ENCODE results near the gene DCP2.

The DCP2 gene

DNA sequence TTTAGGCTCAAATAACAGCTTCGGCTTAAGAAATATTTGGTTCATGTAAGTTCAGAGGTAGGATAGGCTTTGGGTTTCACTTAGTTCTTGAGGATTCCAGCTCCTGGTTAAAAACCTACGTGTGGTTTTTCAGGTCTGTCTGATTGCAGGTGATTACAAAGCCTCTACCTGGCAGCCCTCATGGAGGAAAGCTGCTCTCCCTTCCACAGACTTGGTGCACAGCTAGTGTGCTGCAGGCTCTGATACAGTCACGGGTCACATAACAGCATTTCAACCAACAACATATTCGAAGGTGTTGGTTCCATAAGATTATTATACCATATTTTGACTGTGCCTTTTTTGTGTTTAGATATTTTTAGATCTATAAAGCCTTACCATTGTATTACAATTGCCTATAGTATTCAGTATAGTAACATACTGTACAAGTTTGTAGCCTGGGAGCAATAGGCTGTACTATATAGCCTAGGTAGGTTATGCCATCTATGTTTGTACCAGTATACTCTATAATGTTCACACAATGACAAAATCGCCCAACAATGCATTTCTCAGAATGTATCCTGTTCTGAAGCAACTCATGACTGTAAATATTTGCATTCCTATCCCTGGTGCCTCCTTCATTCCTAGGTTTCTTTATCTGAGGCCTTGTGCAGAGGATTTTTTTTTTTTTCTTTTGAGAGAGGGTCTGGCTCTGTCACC, 8.0 kb upstream of the DCP2 start:
- Histone ChIP-seq H3K27ac (ENCODE audit: low read length) (no peak overlapping the region), H3K4me3 (ENCODE audit: low read length) (no peak overlapping the region), H3K27me3 (ENCODE audit: control insufficient read depth, insufficient read depth, low read length) (no peaks in the 10 kb centered on the region), H3K9me3 (ENCODE audit: control insufficient read depth, low read depth, low read length) (no peaks in the 10 kb centered on the region), H3K9ac (ENCODE audit: low read length) (no peak overlapping the region), H3K4me1 (ENCODE audit: control insufficient read depth, low read depth, low read length) (peaks cover 9% of the 10 kb centered on the region), H3K36me3 (ENCODE audit: control insufficient read depth, low read depth, low read length) (no peaks in the 10 kb centered on the region)

DNA sequence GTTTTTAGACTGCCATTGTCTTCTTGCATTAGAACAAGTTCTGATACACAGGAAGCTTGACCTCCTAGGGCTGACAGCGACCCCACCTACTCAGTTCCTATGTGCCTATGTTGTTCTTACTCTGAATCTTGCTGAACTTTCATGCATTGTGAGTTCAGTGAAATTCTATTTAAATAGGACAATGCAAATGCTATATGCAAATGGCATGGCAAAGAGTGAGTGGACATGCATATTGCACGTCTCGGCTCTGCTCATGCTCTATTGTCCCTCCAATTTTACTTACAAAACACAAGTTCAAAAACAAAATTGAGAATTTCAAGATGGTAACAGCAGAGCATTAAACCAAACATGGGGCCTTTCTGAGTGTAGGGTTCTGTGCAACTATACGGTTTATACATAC, 5.3 kb upstream of the DCP2 start:
- H3K27ac ChIP-seq (ENCODE audit: low read length): no peak overlapping the region
- no peaks in the 10 kb centered on the region for H3K9me3 ChIP-seq (ENCODE audit: control insufficient read depth, low read depth, low read length)
- H3K4me3 ChIP-seq (ENCODE audit: low read length): no peak overlapping the region
- H3K36me3 ChIP-seq (ENCODE audit: control insufficient read depth, low read depth, low read length): no peaks in the 10 kb centered on the region
- peaks cover 13% of the 10 kb centered on the region for H3K4me1 ChIP-seq (ENCODE audit: control insufficient read depth, low read depth, low read length)
- no peak overlapping the region for H3K9ac ChIP-seq (ENCODE audit: low read length)
- no peaks in the 10 kb centered on the region for H3K27me3 ChIP-seq (ENCODE audit: control insufficient read depth, insufficient read depth, low read length)

DNA sequence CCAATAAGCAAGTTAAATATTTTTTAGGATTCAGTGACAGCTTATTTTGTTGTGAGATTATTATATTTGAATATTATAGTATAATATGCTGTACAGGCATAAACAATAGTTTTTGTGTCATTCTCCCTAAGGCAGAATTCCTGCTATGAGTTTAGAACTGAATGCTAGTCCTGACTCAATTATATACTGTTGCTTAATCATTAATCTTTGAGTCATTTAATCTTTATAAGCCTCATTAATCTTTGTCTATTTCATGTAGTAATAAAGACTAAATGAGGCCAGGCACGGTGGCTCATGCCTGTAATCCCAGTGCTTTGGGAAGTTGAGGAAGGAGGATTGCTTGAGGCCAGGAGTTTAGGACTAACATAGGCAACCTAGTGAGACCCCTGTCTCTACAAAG, 3.6 kb upstream of the DCP2 start:
- Histone ChIP-seq H3K36me3 (ENCODE audit: control insufficient read depth, low read depth, low read length) (no peaks in the 10 kb centered on the region), H3K27me3 (ENCODE audit: control insufficient read depth, insufficient read depth, low read length) (no peaks in the 10 kb centered on the region), H3K27ac (ENCODE audit: low read length) (no peak overlapping the region), H3K9ac (ENCODE audit: low read length) (no peak overlapping the region), H3K4me3 (ENCODE audit: low read length) (no peak overlapping the region), H3K4me1 (ENCODE audit: control insufficient read depth, low read depth, low read length) (peaks cover 13% of the 10 kb centered on the region), H3K9me3 (ENCODE audit: control insufficient read depth, low read depth, low read length) (no peaks in the 10 kb centered on the region)

DNA sequence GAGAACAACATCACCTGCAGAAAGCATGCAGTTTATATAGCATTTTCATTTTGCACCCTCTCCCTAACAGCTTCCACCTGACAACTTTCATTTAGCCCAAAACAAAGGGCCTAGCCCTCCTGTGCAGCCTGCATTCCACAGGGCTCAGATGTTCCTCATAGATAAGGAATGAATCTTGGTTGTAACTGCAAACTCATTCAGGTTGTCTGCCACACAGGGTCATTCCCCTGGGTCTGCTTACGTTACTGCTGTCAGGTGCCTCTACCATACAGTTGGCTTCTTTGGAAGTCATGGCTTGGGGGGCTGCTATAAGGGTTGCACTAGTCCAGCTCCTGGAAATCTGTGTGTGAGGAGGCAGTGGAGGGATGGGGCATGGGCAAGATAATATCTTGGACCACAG, 2.7 kb upstream of the DCP2 start:
- Histone ChIP-seq H3K4me3 (ENCODE audit: low read length) (no peak overlapping the region), H3K27me3 (ENCODE audit: control insufficient read depth, insufficient read depth, low read length) (no peaks in the 10 kb centered on the region), H3K27ac (ENCODE audit: low read length) (no peak overlapping the region), H3K9me3 (ENCODE audit: control insufficient read depth, low read depth, low read length) (no peaks in the 10 kb centered on the region), H3K4me1 (ENCODE audit: control insufficient read depth, low read depth, low read length) (peaks cover 18% of the 10 kb centered on the region), H3K9ac (ENCODE audit: low read length) (no peak overlapping the region), H3K36me3 (ENCODE audit: control insufficient read depth, low read depth, low read length) (no peaks in the 10 kb centered on the region)

DNA sequence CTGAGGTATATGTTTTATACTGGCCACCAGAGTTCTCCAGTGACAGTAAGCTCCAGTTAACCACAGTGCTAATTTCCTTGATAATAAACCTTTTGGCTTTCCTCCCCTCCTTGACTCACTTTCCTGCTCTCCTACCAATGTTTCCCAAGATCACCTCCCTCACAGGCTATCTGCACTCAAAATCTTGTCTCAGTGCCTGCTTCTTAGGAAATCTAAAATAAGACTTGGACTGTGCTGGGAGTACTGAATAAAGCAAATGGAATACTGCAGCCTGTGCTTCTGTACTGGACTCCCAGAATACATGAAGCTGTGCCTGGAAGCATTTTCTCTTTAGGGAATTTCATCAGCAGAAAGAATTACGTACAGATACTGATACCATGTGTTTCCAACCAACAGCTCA, 1.7 kb upstream of the DCP2 start:
- H3K4me1 ChIP-seq (ENCODE audit: control insufficient read depth, low read depth, low read length): peaks cover 16% of the 10 kb centered on the region
- H3K9ac ChIP-seq (ENCODE audit: low read length): no peak overlapping the region
- no peak overlapping the region for H3K4me3 ChIP-seq (ENCODE audit: low read length)
- H3K27me3 ChIP-seq (ENCODE audit: control insufficient read depth, insufficient read depth, low read length): no peaks in the 10 kb centered on the region
- no peaks in the 10 kb centered on the region for H3K9me3 ChIP-seq (ENCODE audit: control insufficient read depth, low read depth, low read length)
- no peaks in the 10 kb centered on the region for H3K36me3 ChIP-seq (ENCODE audit: control insufficient read depth, low read depth, low read length)
- no peak overlapping the region for H3K27ac ChIP-seq (ENCODE audit: low read length)

DNA sequence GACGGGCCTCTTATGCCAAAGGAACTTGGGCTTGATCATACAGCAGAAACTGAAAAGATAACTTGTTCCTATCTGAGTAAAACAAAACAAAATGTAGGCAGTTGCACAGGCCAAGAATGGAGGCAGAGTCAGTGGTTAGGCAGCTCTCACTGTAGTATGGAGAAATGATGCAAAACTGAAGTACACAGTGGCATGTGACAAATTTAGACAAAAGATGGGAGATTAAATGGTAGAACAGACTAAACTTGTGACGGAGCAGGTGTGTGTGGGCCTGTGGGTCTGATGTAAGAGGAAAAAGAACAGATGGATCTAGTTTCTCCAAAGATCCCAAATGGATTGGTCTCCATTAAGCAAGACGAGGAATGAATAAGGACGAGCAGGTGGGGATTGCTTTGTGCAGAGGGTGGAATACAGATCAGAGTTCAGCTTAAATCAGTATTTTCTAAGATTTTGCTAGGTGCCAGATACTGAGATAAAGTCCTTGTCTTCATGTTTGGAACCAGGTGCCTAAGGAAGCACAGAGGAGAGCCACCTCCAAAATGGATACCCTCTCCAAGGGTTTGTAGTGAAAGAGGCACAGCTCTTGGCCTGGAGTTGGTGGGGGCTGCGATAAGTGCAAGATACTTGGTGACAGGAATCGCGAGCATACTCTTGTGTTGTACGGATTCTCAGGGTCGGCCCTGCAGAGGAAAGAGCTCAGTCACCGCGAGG, 722 bp upstream of the DCP2 start:
- peak overlapping the region; percentile 83 for H3K4me3 ChIP-seq (ENCODE audit: low read length)
- H3K27ac ChIP-seq (ENCODE audit: low read length): peak overlapping the region; percentile 96

DNA sequence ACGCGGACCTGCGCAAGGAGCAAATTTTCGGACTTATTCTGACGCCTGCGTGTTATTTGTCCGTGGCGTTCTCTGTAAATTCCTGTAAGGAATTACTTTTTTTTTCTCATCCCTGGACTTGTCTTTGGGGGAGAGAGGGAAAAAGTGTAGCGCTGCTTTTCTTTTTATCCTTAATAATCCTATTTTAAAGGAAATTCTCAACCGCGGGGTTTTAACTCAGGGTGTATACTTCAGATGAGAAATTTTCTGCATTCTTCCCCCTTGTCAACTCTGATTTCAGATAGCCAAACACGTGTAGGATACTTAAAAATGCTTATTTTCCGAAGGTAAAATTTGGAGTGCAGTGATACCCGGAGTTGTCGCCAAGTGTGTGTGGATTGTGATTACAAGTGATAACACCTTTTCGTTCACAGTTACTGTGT, 853 bp downstream of the DCP2 start:
- Histone ChIP-seq H3K27ac (ENCODE audit: low read length) (peak overlapping the region; percentile 40), H3K9me3 (ENCODE audit: control insufficient read depth, low read depth, low read length) (no peaks in the 10 kb centered on the region), H3K36me3 (ENCODE audit: control insufficient read depth, low read depth, low read length) (peaks cover 3% of the 10 kb centered on the region), H3K4me3 (ENCODE audit: low read length) (peak overlapping the region; percentile 83), H3K27me3 (ENCODE audit: control insufficient read depth, insufficient read depth, low read length) (no peaks in the 10 kb centered on the region), H3K4me1 (ENCODE audit: control insufficient read depth, low read depth, low read length) (peaks cover 19% of the 10 kb centered on the region), H3K9ac (ENCODE audit: low read length) (peak overlapping the region; percentile 86)

More for the DNA sequence above, 722 bp upstream of the DCP2 start:
- peak overlapping the region; percentile 86 for H3K9ac ChIP-seq (ENCODE audit: low read length)
- H3K27me3 ChIP-seq (ENCODE audit: control insufficient read depth, insufficient read depth, low read length): no peaks in the 10 kb centered on the region
- H3K9me3 ChIP-seq (ENCODE audit: control insufficient read depth, low read depth, low read length): no peaks in the 10 kb centered on the region
- H3K36me3 ChIP-seq (ENCODE audit: control insufficient read depth, low read depth, low read length): peaks cover 2% of the 10 kb centered on the region
- peaks cover 16% of the 10 kb centered on the region for H3K4me1 ChIP-seq (ENCODE audit: control insufficient read depth, low read depth, low read length)

DNA sequence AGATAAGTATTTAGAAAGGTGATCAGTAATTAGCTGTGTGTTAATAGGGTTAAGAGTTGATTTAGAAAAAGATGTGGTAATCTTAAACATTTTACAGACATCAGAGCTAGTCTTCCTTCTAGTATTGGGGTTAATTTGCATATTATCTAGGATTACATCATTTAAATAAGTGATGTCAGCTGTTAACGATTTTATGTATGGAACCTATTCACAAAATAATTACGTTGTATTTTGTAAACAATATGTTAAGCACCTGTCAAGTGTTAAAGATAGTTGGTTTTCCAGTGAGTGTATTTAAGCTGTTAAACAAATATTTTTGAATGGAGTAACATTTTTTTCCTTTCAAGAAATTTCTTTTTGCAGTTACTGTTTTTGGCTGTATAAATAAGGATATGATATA, 2.2 kb downstream of the DCP2 start:
- peak overlapping the region; percentile 83 for H3K4me3 ChIP-seq (ENCODE audit: low read length)
- no peaks in the 10 kb centered on the region for H3K27me3 ChIP-seq (ENCODE audit: control insufficient read depth, insufficient read depth, low read length)
- no peak overlapping the region for H3K9ac ChIP-seq (ENCODE audit: low read length)
- H3K27ac ChIP-seq (ENCODE audit: low read length): no peak overlapping the region
- H3K4me1 ChIP-seq (ENCODE audit: control insufficient read depth, low read depth, low read length): peaks cover 29% of the 10 kb centered on the region
- H3K36me3 ChIP-seq (ENCODE audit: control insufficient read depth, low read depth, low read length): peaks cover 3% of the 10 kb centered on the region
- H3K9me3 ChIP-seq (ENCODE audit: control insufficient read depth, low read depth, low read length): no peaks in the 10 kb centered on the region

DNA sequence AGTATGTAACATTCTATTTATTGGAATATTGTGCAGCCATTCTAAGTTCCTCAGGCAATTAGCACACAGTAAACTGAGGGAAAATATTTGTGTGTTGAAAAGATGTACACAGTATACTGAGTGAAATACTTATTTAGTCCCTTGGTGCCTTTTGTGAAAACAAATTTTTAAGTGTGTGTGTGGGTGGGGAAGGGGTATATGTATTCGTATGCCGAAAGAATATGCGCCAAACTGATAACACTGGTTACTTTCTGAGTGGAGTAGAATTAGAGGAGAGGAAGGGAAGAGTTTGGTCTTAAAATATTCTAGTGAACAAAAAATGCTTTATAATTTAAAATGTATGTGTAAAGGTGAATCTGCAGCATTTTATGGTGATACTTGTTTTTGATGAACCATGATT, 3.1 kb downstream of the DCP2 start:
- peaks cover 3% of the 10 kb centered on the region for H3K36me3 ChIP-seq (ENCODE audit: control insufficient read depth, low read depth, low read length)
- H3K4me1 ChIP-seq (ENCODE audit: control insufficient read depth, low read depth, low read length): peaks cover 36% of the 10 kb centered on the region
- no peak overlapping the region for H3K4me3 ChIP-seq (ENCODE audit: low read length)
- no peak overlapping the region for H3K9ac ChIP-seq (ENCODE audit: low read length)
- no peak overlapping the region for H3K27ac ChIP-seq (ENCODE audit: low read length)
- H3K9me3 ChIP-seq (ENCODE audit: control insufficient read depth, low read depth, low read length): no peaks in the 10 kb centered on the region
- no peaks in the 10 kb centered on the region for H3K27me3 ChIP-seq (ENCODE audit: control insufficient read depth, insufficient read depth, low read length)

DNA sequence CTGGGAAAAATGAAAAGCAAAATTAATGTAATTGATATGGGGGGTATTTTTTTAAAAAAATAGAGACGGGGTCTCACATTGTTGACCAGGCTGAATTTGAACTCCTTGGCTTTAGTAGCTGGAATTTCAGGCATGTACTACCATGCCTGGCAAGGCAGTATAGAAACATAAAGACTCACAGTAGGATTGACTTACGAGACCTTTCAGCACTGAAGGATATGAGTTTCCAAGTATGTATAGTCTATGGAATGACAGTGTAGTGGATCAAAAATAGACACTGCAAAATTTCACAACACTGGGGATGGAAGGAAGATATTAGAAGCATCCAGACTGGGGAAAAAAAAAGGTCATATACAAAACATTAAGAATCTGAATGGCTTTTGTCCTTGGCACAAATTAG, 6.8 kb downstream of the DCP2 start:
- H3K36me3 ChIP-seq (ENCODE audit: control insufficient read depth, low read depth, low read length): peaks cover 3% of the 10 kb centered on the region
- no peak overlapping the region for H3K9ac ChIP-seq (ENCODE audit: low read length)
- H3K27me3 ChIP-seq (ENCODE audit: control insufficient read depth, insufficient read depth, low read length): no peaks in the 10 kb centered on the region
- H3K4me1 ChIP-seq (ENCODE audit: control insufficient read depth, low read depth, low read length): peaks cover 32% of the 10 kb centered on the region
- no peaks in the 10 kb centered on the region for H3K9me3 ChIP-seq (ENCODE audit: control insufficient read depth, low read depth, low read length)
- no peak overlapping the region for H3K27ac ChIP-seq (ENCODE audit: low read length)
- no peak overlapping the region for H3K4me3 ChIP-seq (ENCODE audit: low read length)

DNA sequence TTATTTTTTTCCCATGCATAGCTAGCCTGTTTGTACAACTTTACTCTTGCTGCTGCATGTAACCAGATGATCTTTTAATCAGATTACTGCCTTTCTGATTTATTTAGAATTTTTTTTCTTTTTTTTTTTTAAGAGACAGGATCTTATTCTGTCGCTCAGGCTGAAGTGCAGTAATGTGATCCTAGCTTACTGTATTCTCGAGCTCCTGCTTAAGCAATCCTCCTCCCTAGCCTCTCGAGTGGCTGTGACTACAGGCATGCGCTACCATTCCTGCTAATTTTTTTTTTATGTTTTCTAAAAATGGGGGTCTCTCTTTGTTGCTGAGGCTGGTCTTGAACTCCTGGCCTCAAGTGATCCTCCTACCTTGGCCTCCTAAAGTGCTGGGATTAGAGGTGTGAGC, 9.6 kb downstream of the DCP2 start:
- Histone ChIP-seq H3K36me3 (ENCODE audit: control insufficient read depth, low read depth, low read length) (peaks cover 6% of the 10 kb centered on the region), H3K27me3 (ENCODE audit: control insufficient read depth, insufficient read depth, low read length) (no peaks in the 10 kb centered on the region), H3K27ac (ENCODE audit: low read length) (no peak overlapping the region), H3K4me3 (ENCODE audit: low read length) (no peak overlapping the region), H3K9ac (ENCODE audit: low read length) (no peak overlapping the region), H3K9me3 (ENCODE audit: control insufficient read depth, low read depth, low read length) (no peaks in the 10 kb centered on the region), H3K4me1 (ENCODE audit: control insufficient read depth, low read depth, low read length) (peaks cover 22% of the 10 kb centered on the region)
